A673 (cell line): ENCODE results near the gene PDE4B. TPM values are rescaled to one million over a fixed set of nuclear protein-coding genes. Genes with fewer than 3 reads are reported as not detected.

ENCODE experiments used
- BruUV-seq: library from RNA; stranded (reverse); fragments of 400-500 nt; replicated peaks from 2 replicates; lab custom pipeline; 2021; lab: Mats Ljungman, UMichigan
- CTCF ChIA-PET: fragments of 300-600 bp; sonication (Branson Sonifier 250); formaldehyde crosslinking; loops from one replicate; lab custom pipeline; 2022; ENCODE audit warnings: antibody characterized with exemption; lab: Charles Lee
- POLR2A ChIA-PET: fragments of 300-600 bp; sonication (Branson Sonifier 250); formaldehyde crosslinking; loops from one replicate; lab custom pipeline; 2022; ENCODE audit warnings: antibody characterized with exemption; ENCODE audit not compliant: low non-redundant PET; lab: Charles Lee
- DNase-seq: peaks from one replicate; pipeline ENCODE4 v3.0.0-alpha.2; 2015; ENCODE audit warnings: low spot score
- H3K27ac ChIP-seq: fragments of 200-600 bp; sonication (generic); 2 replicates; pipeline ENCODE4 v1.5.1; 2016; ENCODE audit warnings: mixed run types, low read depth, mild to moderate bottlenecking, mixed read lengths, antibody characterized with exemption, low read length; ENCODE audit not compliant: poor library complexity, severe bottlenecking
- H3K27me3 ChIP-seq: fragments of 200-600 bp; sonication (generic); replicated peaks from 2 replicates; pipeline ENCODE4 v1.6.1; 2017; ENCODE audit warnings: mixed run types, low read depth, mild to moderate bottlenecking, mixed read lengths, antibody characterized with exemption, low read length; ENCODE audit not compliant: insufficient read depth, poor library complexity
- H3K36me3 ChIP-seq: fragments of 200-600 bp; sonication (generic); 2 replicates; pipeline ENCODE4 v1.6.1; 2016; ENCODE audit warnings: mixed run types, mild to moderate bottlenecking, mixed read lengths, antibody characterized with exemption, low read length; ENCODE audit not compliant: insufficient read depth, poor library complexity, severe bottlenecking
- H3K4me1 ChIP-seq: fragments of 200-600 bp; sonication (generic); 2 replicates; pipeline ENCODE4 v1.6.1; 2017; ENCODE audit warnings: mixed run types, mild to moderate bottlenecking, mixed read lengths, antibody characterized with exemption, low read length; ENCODE audit not compliant: insufficient read depth, poor library complexity, severe bottlenecking
- H3K4me3 ChIP-seq: fragments of 200-600 bp; sonication (generic); 2 replicates; pipeline ENCODE4 v1.5.1; 2016; ENCODE audit warnings: low read depth, mixed run types, mild to moderate bottlenecking, mixed read lengths, low read length; ENCODE audit not compliant: poor library complexity, severe bottlenecking
- H3K9me3 ChIP-seq: fragments of 200-600 bp; sonication (generic); 2 replicates; pipeline ENCODE4 v1.6.1; 2016; ENCODE audit warnings: mixed run types, low read depth, mild to moderate bottlenecking, mixed read lengths, antibody characterized with exemption, low read length; ENCODE audit not compliant: poor library complexity, severe bottlenecking
- EZH2 ChIP-seq: fragments of 200-600 bp; sonication (generic); IDR thresholded peaks from 2 replicates; pipeline ENCODE4 v1.6.1; 2017; ENCODE audit warnings: borderline replicate concordance, low read depth, mild to moderate bottlenecking, mixed read lengths, antibody characterized with exemption, low read length; ENCODE audit not compliant: poor library complexity, severe bottlenecking
- intact Hi-C: fragments of 100-400 bp; cut with micrococcal nuclease; formaldehyde crosslinking; loops from one replicate; pipeline ENCODE4 v1.10.0; 2022; ENCODE audit not compliant: unreplicated experiment
- total RNA-seq: library from RNA; stranded (reverse); gene quantifications from 2 replicates; pipeline ENCODE4 v1.2.3, GENCODE V29; 2021
- TF ChIP-seq, protein P1 (sequence below): fragments of 300-800, 200-600 bp; sonication (generic); conservative IDR thresholded peaks from 2 replicates; pipeline ENCODE4 v1.5.1; 2017; ENCODE audit warnings: low read depth, mild to moderate bottlenecking, antibody characterized with exemption, low read length, moderate library complexity, mixed read lengths

Gene PDE4B
- total RNA-seq, 1 experiment from 2014 or later, result 20.0 TPM

DNA sequence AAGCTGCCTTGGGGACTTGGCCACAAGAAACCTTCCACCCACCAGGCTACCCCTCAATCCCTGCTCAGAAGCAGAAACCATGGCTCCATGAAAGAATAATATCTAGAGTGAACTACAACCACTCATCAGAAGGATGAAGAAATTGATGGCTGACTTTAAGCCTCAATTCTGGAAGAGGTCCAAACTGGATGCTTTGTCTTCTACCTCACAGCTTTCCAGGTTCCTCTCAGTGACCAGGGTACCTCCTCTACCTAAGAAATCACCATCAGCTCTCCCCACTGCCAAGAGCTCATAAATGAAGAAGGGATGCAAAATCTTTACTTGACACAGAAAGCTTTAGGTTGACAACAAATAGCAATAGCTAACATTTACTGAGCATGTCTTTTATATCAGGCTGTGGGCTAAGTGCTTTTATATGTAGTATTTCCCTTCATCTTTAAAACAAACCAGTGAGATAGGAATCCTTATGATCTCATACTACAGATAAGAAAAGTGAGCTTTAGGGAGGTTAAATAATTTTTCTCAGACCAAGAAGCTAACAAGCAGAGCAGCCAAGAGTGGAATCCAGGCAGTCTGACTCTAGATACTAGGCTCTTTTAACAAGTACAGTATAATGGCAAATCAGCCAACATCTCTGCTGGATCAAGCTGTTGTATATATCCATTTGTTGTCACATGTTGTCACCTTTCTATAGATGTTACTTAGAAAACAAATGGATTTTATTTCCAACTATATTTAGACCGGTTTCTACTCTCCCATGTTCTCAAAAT lies 498.3 kb downstream of the PDE4B start:
- TF ChIP-seq, protein P1, sequence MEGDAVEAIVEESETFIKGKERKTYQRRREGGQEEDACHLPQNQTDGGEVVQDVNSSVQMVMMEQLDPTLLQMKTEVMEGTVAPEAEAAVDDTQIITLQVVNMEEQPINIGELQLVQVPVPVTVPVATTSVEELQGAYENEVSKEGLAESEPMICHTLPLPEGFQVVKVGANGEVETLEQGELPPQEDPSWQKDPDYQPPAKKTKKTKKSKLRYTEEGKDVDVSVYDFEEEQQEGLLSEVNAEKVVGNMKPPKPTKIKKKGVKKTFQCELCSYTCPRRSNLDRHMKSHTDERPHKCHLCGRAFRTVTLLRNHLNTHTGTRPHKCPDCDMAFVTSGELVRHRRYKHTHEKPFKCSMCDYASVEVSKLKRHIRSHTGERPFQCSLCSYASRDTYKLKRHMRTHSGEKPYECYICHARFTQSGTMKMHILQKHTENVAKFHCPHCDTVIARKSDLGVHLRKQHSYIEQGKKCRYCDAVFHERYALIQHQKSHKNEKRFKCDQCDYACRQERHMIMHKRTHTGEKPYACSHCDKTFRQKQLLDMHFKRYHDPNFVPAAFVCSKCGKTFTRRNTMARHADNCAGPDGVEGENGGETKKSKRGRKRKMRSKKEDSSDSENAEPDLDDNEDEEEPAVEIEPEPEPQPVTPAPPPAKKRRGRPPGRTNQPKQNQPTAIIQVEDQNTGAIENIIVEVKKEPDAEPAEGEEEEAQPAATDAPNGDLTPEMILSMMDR, result no peak
- no peak for TF ChIP-seq EZH2
- POLR2A ChIA-PET, result no interaction called here
- CTCF ChIA-PET, result no interaction called here
- H3K36me3 ChIP-seq, result no peaks in the 10 kb centered on the region
- DNase-seq, result no peak
- H3K27me3 ChIP-seq, result no peaks in the 10 kb centered on the region
- H3K27ac ChIP-seq, result no peak overlapping the region
- no TSS peak for BruUV-seq
- H3K9me3 ChIP-seq, result no peaks in the 10 kb centered on the region
- no peak overlapping the region for H3K4me3 ChIP-seq
- no peaks in the 10 kb centered on the region for H3K4me1 ChIP-seq
- intact Hi-C loops, result no loop called here

DNA sequence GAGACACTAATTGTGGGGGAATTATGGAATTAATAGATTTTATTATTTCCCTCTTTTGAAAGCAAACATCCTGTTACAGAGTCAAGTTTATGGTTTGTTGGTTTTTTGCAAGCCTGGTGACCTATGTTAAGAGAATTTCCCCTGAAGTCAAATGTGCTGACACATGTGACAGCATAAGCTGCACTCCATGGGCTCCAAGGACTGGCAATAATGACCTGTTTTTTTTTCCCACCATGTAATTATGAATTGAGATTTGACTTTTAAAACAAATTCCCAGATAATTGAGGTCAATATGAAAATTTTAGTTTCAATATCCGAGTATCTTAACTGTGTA lies 498.8 kb downstream of the PDE4B start:
- no peaks in the 10 kb centered on the region for H3K36me3 ChIP-seq
- no peak overlapping the region for H3K4me3 ChIP-seq
- BruUV-seq, result no TSS peak
- intact Hi-C loops, result no loop called here
- no peak overlapping the region for H3K27ac ChIP-seq
- TF ChIP-seq, protein P1, result no peak
- TF ChIP-seq EZH2, result no peak
- no peaks in the 10 kb centered on the region for H3K9me3 ChIP-seq
- no peak for DNase-seq
- CTCF ChIA-PET, result no interaction called here
- no peaks in the 10 kb centered on the region for H3K4me1 ChIP-seq
- POLR2A ChIA-PET, result no interaction called here
- no peaks in the 10 kb centered on the region for H3K27me3 ChIP-seq

DNA sequence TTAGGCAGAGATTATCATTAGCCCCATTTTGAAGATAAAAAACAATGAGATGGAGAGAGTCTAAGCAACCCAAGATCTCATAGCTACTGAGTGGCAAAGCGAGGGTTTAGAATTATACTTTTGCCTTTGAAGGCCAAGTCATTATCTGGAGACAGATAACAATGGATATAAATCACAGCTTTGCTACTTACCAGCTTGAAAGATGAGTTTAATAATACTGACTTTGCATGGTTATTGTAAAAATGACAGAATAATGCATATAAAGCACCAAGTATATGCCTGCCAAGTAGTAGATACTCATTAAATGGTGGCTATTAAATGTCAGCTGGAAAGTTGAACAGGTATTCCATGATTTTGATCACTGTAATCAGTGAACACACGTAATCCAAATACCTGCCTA lies 499.6 kb downstream of the PDE4B start:
- intact Hi-C loops, result no loop called here
- POLR2A ChIA-PET, result no interaction called here

DNA sequence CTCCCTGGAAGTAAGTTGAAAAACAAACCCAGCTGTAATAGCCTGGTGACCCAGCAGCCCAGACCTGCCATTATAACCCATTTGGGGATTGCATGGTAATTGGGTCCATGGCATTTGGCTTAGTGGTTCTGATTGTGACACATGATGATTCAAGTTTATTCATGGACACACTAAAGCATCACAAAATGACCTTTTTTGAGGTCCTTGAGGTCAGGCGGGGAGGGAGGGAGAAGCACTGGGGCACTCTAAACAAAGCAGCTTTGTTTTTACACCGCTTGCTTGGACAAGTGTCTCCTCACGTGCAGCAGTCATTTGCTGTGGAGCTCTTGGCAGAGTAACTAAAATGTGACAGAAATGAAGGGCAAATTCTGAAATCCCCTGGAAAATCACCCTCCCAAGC lies 500.2 kb downstream of the PDE4B start:
- intact Hi-C loops, result no loop called here
- BruUV-seq, result no TSS peak
- TF ChIP-seq, protein P1, result no peak
- no peak for TF ChIP-seq EZH2
- CTCF ChIA-PET, result no interaction called here
- Histone ChIP-seq H3K36me3 (no peaks in the 10 kb centered on the region), H3K4me1 (no peaks in the 10 kb centered on the region), H3K9me3 (no peaks in the 10 kb centered on the region), H3K27ac (no peak overlapping the region), H3K4me3 (no peak overlapping the region), H3K27me3 (no peaks in the 10 kb centered on the region)
- POLR2A ChIA-PET, result no interaction called here
- DNase-seq, result no peak

More for the DNA sequence above, 499.6 kb downstream of the PDE4B start:
- no TSS peak for BruUV-seq
- TF ChIP-seq EZH2, result no peak
- Histone ChIP-seq H3K27me3 (no peaks in the 10 kb centered on the region), H3K4me1 (no peaks in the 10 kb centered on the region), H3K27ac (no peak overlapping the region), H3K9me3 (no peaks in the 10 kb centered on the region), H3K4me3 (no peak overlapping the region), H3K36me3 (no peaks in the 10 kb centered on the region)
- CTCF ChIA-PET, result no interaction called here
- no peak for DNase-seq
